Erythroblast (primary cell): ENCODE data around the gene CCDC127.

Experiments
- GATA1 ChIP-seq: IDR thresholded peaks from 2 replicates; pipeline ENCODE4 v1.6.1; 2011; ENCODE audit warnings: low read depth, mild to moderate bottlenecking, control low read depth, low read length, moderate library complexity
- POLR2A ChIP-seq: IDR thresholded peaks from 2 replicates; pipeline ENCODE4 v1.6.1; 2011; ENCODE audit warnings: mild to moderate bottlenecking, low read length

DNA sequence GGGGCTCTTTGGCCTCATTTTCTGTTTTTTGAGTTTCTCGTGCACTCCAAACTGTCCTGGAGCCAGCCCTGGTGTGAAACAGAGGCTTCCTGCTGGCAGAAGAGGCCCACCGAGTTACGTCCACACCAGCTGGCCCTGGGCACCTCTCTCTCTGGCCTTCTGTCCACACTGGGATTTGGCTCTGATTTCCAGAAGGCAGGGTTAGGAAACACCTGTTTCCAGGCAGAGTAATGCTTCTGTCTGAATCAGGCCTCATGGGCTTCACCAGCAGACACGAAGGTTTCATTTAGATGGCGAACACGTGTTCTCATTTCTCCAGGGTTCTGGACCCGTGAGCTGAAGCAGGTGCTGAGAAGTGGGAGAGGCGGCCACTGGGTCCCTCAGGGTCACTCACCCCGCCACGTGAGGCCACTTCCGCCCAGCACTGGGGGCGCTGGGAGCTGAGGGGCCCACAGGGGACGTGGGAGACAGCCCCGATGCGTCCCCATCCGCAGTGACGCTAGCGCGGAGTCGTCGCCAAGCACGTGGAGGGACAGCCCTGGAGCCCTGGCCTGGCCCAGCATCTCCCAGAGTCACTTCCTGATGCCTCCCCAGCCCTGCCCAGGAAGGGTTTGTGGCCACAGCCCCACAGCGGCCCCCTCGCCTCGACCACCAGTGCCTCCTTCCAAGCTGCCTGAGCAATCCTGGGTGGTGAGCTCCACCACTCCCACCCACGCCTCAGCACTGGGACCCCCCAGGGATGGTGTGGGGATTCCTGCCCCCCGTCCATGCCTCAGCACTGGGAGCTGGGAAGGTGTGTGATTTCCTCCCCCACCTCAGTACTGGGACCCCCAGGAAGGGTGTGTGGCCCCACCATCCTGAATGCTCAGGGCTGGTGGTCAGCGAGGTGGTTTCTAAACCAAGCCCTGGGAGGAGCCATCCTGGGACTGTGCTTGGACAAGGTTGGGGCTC, 31.6 kb downstream of the CCDC127 start:
- TF ChIP-seq POLR2A (no peak), GATA1 (no peak)
